Retina (tissue), 1 donor: ENCODE measurements around the gene PYGB.

Experiments
- DNase-seq: peaks from one replicate; pipeline ENCODE4 v3.0.0-alpha.2; 2016

The PYGB gene

DNA sequence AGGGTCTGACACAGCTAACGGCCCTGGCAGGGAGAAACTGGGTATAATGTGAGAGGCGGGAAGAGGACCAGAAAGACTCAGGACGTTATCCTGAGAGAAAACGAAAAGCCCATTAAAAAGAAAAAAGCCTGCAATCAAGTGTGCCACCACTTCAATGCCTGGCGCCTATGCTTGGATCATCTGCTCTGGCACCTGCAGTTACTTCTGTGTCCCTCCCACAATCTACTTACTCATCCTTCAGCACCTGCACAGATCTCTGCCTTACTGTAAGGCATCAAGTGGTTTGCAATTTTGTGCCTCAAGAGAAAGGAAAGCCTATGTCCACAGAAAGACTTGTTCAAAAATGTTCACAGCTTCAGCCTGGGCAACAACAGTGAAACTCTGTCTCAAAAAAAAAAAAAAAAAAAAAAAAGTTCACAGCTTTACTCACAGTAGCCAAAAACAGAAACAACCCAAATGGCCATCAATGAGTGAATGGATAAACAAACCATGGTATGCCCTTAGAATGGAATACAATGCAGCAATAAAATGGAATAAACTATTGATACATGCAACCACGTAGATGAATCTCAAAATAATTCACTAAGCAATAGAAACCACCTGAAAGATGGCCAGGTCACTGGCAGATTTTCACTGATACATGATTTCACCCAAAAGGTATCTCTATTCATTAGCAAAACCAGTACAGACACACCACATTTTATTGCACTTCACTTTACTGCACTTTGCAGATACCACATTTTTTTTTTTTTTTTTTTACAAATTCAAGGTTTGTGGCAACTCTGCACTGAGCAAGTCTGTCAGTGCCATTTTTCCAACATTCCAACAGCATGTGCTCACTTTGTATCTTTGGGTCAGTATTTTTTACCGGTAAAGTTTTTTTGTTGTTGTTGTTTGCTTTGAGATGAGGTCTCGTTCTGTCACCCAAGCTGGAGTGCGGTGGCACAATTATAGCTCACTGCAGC, 94.1 kb downstream of the PYGB start:
- DNase-seq: no peak

DNA sequence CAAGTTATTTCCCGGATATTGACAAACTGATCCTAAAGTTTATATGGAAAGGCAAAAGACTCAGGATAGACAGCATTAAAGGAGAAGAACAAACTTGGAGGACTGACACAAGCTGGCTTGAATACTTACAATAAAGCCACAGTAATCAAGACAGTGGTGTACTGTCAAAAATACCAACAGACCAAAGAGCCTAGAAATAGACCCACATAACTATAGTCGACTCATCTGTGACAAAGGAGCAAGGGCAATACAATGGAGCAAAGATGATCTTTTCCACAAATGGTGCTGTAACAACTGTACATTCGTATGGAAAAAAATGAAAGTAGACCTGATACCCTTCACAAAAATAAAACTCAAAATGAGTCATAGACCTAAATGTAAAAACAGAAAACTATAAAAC, 96.7 kb downstream of the PYGB start:
- no peak for DNase-seq

DNA sequence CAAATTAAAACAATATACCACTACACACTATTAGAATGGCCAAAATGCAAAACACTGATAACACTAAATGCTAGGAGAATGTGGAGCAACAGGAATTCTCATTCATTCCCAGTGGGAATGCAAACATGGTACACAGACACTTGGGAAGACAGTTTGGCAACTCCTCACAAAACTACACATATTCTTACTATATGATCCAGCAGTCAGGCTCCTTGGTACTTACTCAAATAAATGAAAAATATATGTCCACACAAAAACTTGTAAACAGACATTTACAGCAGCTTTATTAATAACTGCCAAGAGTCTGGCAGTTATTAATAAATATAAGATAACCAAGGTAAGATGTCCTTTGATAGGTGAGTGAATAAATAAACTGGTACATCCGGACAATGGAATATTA, 97.8 kb downstream of the PYGB start:
- no peak for DNase-seq

DNA sequence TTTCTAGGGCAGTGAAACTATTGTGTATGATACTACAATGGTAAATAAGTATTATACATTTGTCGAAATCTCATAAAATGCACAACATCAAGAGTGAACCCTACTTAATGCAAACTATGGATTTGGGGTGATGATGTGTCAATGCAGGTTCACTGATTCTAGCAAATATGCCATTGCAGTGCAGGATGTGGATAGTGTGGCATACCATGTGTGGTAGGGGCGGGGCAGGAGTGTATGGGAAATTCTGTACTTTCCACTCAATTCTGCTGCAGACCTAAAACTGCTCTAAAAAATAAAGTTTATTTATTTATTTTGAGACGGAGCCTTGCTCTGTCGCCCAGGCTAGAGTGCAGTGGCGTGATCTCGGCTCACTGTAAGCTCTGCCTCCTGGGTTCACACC, 98.5 kb downstream of the PYGB start:
- no peak for DNase-seq
